ENCODE measurements around the gene RGS19.

Gene RGS19

GRCh38 chr20:64069614-64070243 lies 9.6 kb downstream of the RGS19 start:
- Histone ChIP-seq H3K27ac (no peak overlapping the region), H4K20me1 (ENCODE audit: insufficient read depth) (no peaks in the 10 kb centered on the region), H3K4me3 (IDR thresholded peaks at IDR 0.05; ENCODE audit: insufficient read depth, low read depth, low read length) (no peak overlapping the region), H2AFZ (ENCODE audit: low read depth) (no peak overlapping the region), H3K4me1 (ENCODE audit: low read depth, poor library complexity, severe bottlenecking) (peaks cover 27% of the 10 kb centered on the region), H3K9ac (no peak overlapping the region), H3K27me3 (ENCODE audit: insufficient read depth, low read depth) (no peaks in the 10 kb centered on the region), H3K4me2 (no peak overlapping the region), H3K79me2 (ENCODE audit: insufficient read depth, low read depth) (no peaks in the 10 kb centered on the region), H3K36me3 (ENCODE audit: insufficient read depth) (no peaks in the 10 kb centered on the region)
- TF ChIP-seq, protein P1, sequence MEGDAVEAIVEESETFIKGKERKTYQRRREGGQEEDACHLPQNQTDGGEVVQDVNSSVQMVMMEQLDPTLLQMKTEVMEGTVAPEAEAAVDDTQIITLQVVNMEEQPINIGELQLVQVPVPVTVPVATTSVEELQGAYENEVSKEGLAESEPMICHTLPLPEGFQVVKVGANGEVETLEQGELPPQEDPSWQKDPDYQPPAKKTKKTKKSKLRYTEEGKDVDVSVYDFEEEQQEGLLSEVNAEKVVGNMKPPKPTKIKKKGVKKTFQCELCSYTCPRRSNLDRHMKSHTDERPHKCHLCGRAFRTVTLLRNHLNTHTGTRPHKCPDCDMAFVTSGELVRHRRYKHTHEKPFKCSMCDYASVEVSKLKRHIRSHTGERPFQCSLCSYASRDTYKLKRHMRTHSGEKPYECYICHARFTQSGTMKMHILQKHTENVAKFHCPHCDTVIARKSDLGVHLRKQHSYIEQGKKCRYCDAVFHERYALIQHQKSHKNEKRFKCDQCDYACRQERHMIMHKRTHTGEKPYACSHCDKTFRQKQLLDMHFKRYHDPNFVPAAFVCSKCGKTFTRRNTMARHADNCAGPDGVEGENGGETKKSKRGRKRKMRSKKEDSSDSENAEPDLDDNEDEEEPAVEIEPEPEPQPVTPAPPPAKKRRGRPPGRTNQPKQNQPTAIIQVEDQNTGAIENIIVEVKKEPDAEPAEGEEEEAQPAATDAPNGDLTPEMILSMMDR (conservative IDR thresholded peaks at IDR 0.05; ENCODE audit: low read depth, low read length), result peak; percentile 86

GRCh38 chr20:64069209-64069613 lies 10.1 kb downstream of the RGS19 start:
- no peaks in the 10 kb centered on the region for H4K20me1 ChIP-seq (ENCODE audit: insufficient read depth)
- H3K4me2 ChIP-seq, result no peak overlapping the region
- H3K36me3 ChIP-seq (ENCODE audit: insufficient read depth), result no peaks in the 10 kb centered on the region
- H3K27ac ChIP-seq, result no peak overlapping the region
- peaks cover 4% of the 10 kb centered on the region; the same call in 1 of the 2 replicates for H3K79me2 ChIP-seq (ENCODE audit: insufficient read depth, low read depth)
- no peaks in the 10 kb centered on the region for H3K27me3 ChIP-seq (ENCODE audit: insufficient read depth, low read depth)
- H2AFZ ChIP-seq (ENCODE audit: low read depth), result no peak overlapping the region
- no peak overlapping the region for H3K9ac ChIP-seq
- H3K4me3 ChIP-seq (IDR thresholded peaks at IDR 0.05; ENCODE audit: insufficient read depth, low read depth, low read length), result no peak overlapping the region
- TF ChIP-seq, protein P1 (conservative IDR thresholded peaks at IDR 0.05; ENCODE audit: low read depth, low read length), result no peak
- peaks cover 32% of the 10 kb centered on the region for H3K4me1 ChIP-seq (ENCODE audit: low read depth, poor library complexity, severe bottlenecking)

GRCh38 chr20:64068386-64069208 lies 10.7 kb downstream of the RGS19 start:
- H4K20me1 ChIP-seq (ENCODE audit: insufficient read depth), result no peaks in the 10 kb centered on the region
- H3K36me3 ChIP-seq (ENCODE audit: insufficient read depth), result no peaks in the 10 kb centered on the region
- no peaks in the 10 kb centered on the region for H3K27me3 ChIP-seq (ENCODE audit: insufficient read depth, low read depth)
- no peak overlapping the region for H3K9ac ChIP-seq
- TF ChIP-seq, protein P1 (conservative IDR thresholded peaks at IDR 0.05; ENCODE audit: low read depth, low read length), result no peak
- no peak overlapping the region for H3K27ac ChIP-seq
- no peak overlapping the region for H3K4me2 ChIP-seq
- no peak overlapping the region for H2AFZ ChIP-seq (ENCODE audit: low read depth)
- peaks cover 38% of the 10 kb centered on the region for H3K4me1 ChIP-seq (ENCODE audit: low read depth, poor library complexity, severe bottlenecking)
- peaks cover 9% of the 10 kb centered on the region; the same call in 1 of the 2 replicates for H3K79me2 ChIP-seq (ENCODE audit: insufficient read depth, low read depth)
- no peak overlapping the region for H3K4me3 ChIP-seq (IDR thresholded peaks at IDR 0.05; ENCODE audit: insufficient read depth, low read depth, low read length)

GRCh38 chr20:64067733-64068307 lies 11.5 kb downstream of the RGS19 start:
- Histone ChIP-seq H3K79me2 (ENCODE audit: insufficient read depth, low read depth) (peaks cover 13% of the 10 kb centered on the region; the same call in 1 of the 2 replicates), H3K36me3 (ENCODE audit: insufficient read depth) (no peaks in the 10 kb centered on the region), H3K4me2 (peak overlapping the region; percentile 94; the same call in 1 of the 2 replicates), H3K27ac (no peak overlapping the region), H3K4me3 (IDR thresholded peaks at IDR 0.05; ENCODE audit: insufficient read depth, low read depth, low read length) (no peak overlapping the region), H2AFZ (ENCODE audit: low read depth) (no peak overlapping the region), H3K4me1 (ENCODE audit: low read depth, poor library complexity, severe bottlenecking) (peaks cover 38% of the 10 kb centered on the region), H4K20me1 (ENCODE audit: insufficient read depth) (no peaks in the 10 kb centered on the region), H3K27me3 (ENCODE audit: insufficient read depth, low read depth) (no peaks in the 10 kb centered on the region), H3K9ac (no peak overlapping the region)
- TF ChIP-seq, protein P1 (conservative IDR thresholded peaks at IDR 0.05; ENCODE audit: low read depth, low read length), result no peak

Measured in KMS-11 (cell line).